K562 (cell line): ENCODE results near the gene MCM9. TPM values are rescaled to one million over a fixed set of nuclear protein-coding genes. Genes with fewer than 3 reads are reported as not detected.
A peak's percentile ranks its signal among the peaks of the same experiment; 100 is the strongest.

Experiments
- BHLHE40 ChIP-seq: IDR thresholded peaks from 2 replicates; pipeline ENCODE4 v1.6.1; 2011; ENCODE audit warnings: low read length, improper control_type of control experiment
- BRD9 ChIP-seq: fragments of 450-650 bp; IDR thresholded peaks from 2 replicates; pipeline ENCODE4 v1.6.1; 2018; ENCODE audit warnings: low read depth; ENCODE audit not compliant: partially characterized antibody
- CREM ChIP-seq: IDR thresholded peaks from 2 replicates; pipeline ENCODE4 v1.6.1; 2014; ENCODE audit warnings: antibody characterized with exemption, low read depth
- EGR1 ChIP-seq: fragments of 450-650 bp; conservative IDR thresholded peaks from 2 replicates; pipeline ENCODE4 v1.6.1; 2017; ENCODE audit warnings: mild to moderate bottlenecking
- EP400 ChIP-seq: fragments of 450-650 bp; IDR thresholded peaks from 2 replicates; pipeline ENCODE4 v1.6.1; 2017; ENCODE audit warnings: antibody characterized with exemption, mild to moderate bottlenecking, moderate library complexity
- HDAC8 ChIP-seq: fragments of 450-650 bp; IDR thresholded peaks from 2 replicates; pipeline ENCODE4 v1.6.1; 2016; ENCODE audit warnings: mild to moderate bottlenecking, missing genetic modification characterization, moderate library complexity, missing compliant biosample characterization
- NCOR1 ChIP-seq: fragments of 450-650 bp; IDR thresholded peaks from 2 replicates; pipeline ENCODE4 v1.6.1; 2016; ENCODE audit warnings: mild to moderate bottlenecking, moderate library complexity
- NFIC ChIP-seq: fragments of 450-650 bp; IDR thresholded peaks from 2 replicates; pipeline ENCODE4 v1.6.1; 2017; ENCODE audit warnings: mild to moderate bottlenecking, inconsistent platforms
- OTX1 ChIP-seq: fragments of 450-650 bp; formaldehyde crosslinking; IDR thresholded peaks from 2 replicates; pipeline ENCODE4 v1.4.0; 2022; ENCODE audit warnings: mild to moderate bottlenecking
- PHF21A ChIP-seq: fragments of 450-650 bp; IDR thresholded peaks from 2 replicates; pipeline ENCODE4 v1.6.1; 2017; ENCODE audit warnings: low read depth, borderline replicate concordance
- PML ChIP-seq: IDR thresholded peaks from 2 replicates; pipeline ENCODE4 v1.6.1; 2012; ENCODE audit warnings: low read length, inconsistent platforms
- POLR2B ChIP-seq: fragments of 450-650 bp; IDR thresholded peaks from 2 replicates; pipeline ENCODE4 v1.6.1; 2018; ENCODE audit warnings: low read depth; ENCODE audit not compliant: partially characterized antibody
- POLR2G ChIP-seq: fragments of 200-400 bp; formaldehyde crosslinking; IDR thresholded peaks from 2 replicates; pipeline ENCODE4 v1.6.1; 2017; ENCODE audit warnings: low read depth, mild to moderate bottlenecking, antibody characterized with exemption, low read length, moderate library complexity
- PURB ChIP-seq: sonication (generic); formaldehyde crosslinking; IDR thresholded peaks from 2 replicates; pipeline ENCODE4 v1.9.0; 2021; ENCODE audit warnings: low read depth, mild to moderate bottlenecking, missing genetic modification reagents
- SP1 ChIP-seq: sonication (generic); formaldehyde crosslinking; IDR thresholded peaks from 2 replicates; pipeline ENCODE4 v1.8.1; 2022; ENCODE audit warnings: mild to moderate bottlenecking, missing genetic modification reagents
- TEAD4 ChIP-seq, 2 experiments: sonication (generic) in 1 of 2; formaldehyde crosslinking in 1 of 2; IDR thresholded peaks; 2 replicates each; pipeline versions ENCODE4 v1.6.1 to v1.8.0; 2012 to 2022; ENCODE audit warnings: borderline replicate concordance in 1 of 2, inconsistent platforms in 1 of 2, low read length in 1 of 2, mild to moderate bottlenecking in 1 of 2, missing genetic modification reagents in 1 of 2
- ZFP36 ChIP-seq: fragments of 150-350 bp; IDR thresholded peaks from 2 replicates; pipeline ENCODE4 v1.6.1; 2018; ENCODE audit warnings: low read length, low read depth; ENCODE audit not compliant: partially characterized antibody
- ZFPM2 ChIP-seq: fragments of 250-450 bp; sonication (Bioruptor Pico); IDR thresholded peaks from 2 replicates; pipeline ENCODE4 v1.5.1; 2022; ENCODE audit warnings: mild to moderate bottlenecking
- ZNF217 ChIP-seq: sonication (generic); formaldehyde crosslinking; IDR thresholded peaks from 2 replicates; pipeline ENCODE4 v1.8.0; 2022; ENCODE audit warnings: mild to moderate bottlenecking, missing genetic modification reagents
- ZNF512 ChIP-seq: IDR thresholded peaks from 2 replicates; pipeline ENCODE4 v1.6.1; 2016; ENCODE audit warnings: missing genetic modification characterization, missing compliant biosample characterization
- ZNF589 ChIP-seq: fragments of 200-800 bp; sonication (Bioruptor generic); IDR thresholded peaks from 2 replicates; pipeline ENCODE4 v1.6.1; 2016; ENCODE audit warnings: low read depth, missing genetic modification characterization, missing compliant biosample characterization
- ZNF785 ChIP-seq: fragments of 250-450 bp; sonication (Bioruptor Pico); IDR thresholded peaks from 2 replicates; pipeline ENCODE4 v1.4.0; 2020; ENCODE audit warnings: mild to moderate bottlenecking
- polyA plus RNA-seq, 8 experiments: library from polyadenylated mRNA; depleted of rRNA in 4 of 8; stranded (reverse) in 5 of 8; unstranded in 3 of 8; fragments of >200 nt; fragmentation: Nextera tagmentation in 2 of 8; fragmentation: Illumina TruSeq in 1 of 8; extraction: Ambion mirVana in 2 of 8; extraction: Trizol in 1 of 8; gene quantifications; 2 replicates each; pipeline versions ENCODE4 v1.2.1 to v1.2.3, GENCODE V29; 2011 to 2014; ENCODE audit warnings: inconsistent platforms in 1 of 8, missing spikeins in 1 of 8
- total RNA-seq, 7 experiments: library from RNA; depleted of rRNA in 6 of 7; stranded (reverse); fragments of >200 nt in 6 of 7; fragmentation: Illumina TruSeq in 2 of 7; extraction: Trizol in 2 of 7; gene quantifications; 2 replicates each; pipeline versions ENCODE4 v1.2.1 to v1.2.3, GENCODE V29; 2011 to 2021; ENCODE audit warnings: low replicate concordance in 1 of 7
- TF ChIP-seq, protein P1 (sequence below), 2 experiments: fragments of 250-450 bp in 1 of 2; fragments of 450-650 bp in 1 of 2; sonication (Bioruptor Pico) in 1 of 2; IDR thresholded peaks; 2 replicates each; pipeline versions ENCODE4 v1.6.1 to v1.8.0; 2016 to 2021; ENCODE audit warnings: mild to moderate bottlenecking in 2 of 2, moderate library complexity in 2 of 2, missing compliant biosample characterization in 1 of 2, missing genetic modification characterization in 1 of 2
- TF ChIP-seq, protein P2 (sequence below): sonication (generic); formaldehyde crosslinking; IDR thresholded peaks from 2 replicates; pipeline ENCODE4 v1.8.1; 2023; ENCODE audit warnings: mild to moderate bottlenecking, missing genetic modification reagents

Gene MCM9
- total and polyA plus RNA-seq, 9 of the 15 experiments (the other 6 are each of a cell fraction or from before 2014, with no cell fraction given): 4.8 to 16.7 (median 11.6) TPM

- TF ChIP-seq, protein P1, sequence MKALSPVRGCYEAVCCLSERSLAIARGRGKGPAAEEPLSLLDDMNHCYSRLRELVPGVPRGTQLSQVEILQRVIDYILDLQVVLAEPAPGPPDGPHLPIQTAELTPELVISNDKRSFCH (CRISPR knock-in tag; IDR thresholded peaks at IDR 0.05): no peak
- TF ChIP-seq, protein P1 (tag; IDR thresholded peaks at IDR 0.05): peak; percentile 82
- TF ChIP-seq ZNF589: peak; percentile 77
- peak; percentile 85 for TF ChIP-seq EGR1
- TF ChIP-seq POLR2G: peak; percentile 95
- TF ChIP-seq ZFP36: no peak
- 0 out of 2 replicates have a peak, but pooled peaks have one; percentile 18 for TF ChIP-seq NCOR1
- peak; percentile 48; the same call in 1 of the 2 replicates for TF ChIP-seq TEAD4 (IDR thresholded peaks at IDR 0.05; ENCODE audit: low read length)
- TF ChIP-seq TEAD4 (CRISPR knock-in tag; IDR thresholded peaks at IDR 0.05; ENCODE audit: borderline replicate concordance): no peak
- no peak for TF ChIP-seq ZNF785 (CRISPR knock-in tag)
- TF ChIP-seq ZNF512: no peak
- peak; percentile 23; the same call in 1 of the 2 replicates for TF ChIP-seq BHLHE40
- TF ChIP-seq ZNF217 (CRISPR knock-in tag): no peak
- peak; percentile 67 for TF ChIP-seq BRD9
- TF ChIP-seq PHF21A: no peak
- TF ChIP-seq CREM: peak; percentile 72
- peak; percentile 90 for TF ChIP-seq PML
- TF ChIP-seq, protein P2, sequence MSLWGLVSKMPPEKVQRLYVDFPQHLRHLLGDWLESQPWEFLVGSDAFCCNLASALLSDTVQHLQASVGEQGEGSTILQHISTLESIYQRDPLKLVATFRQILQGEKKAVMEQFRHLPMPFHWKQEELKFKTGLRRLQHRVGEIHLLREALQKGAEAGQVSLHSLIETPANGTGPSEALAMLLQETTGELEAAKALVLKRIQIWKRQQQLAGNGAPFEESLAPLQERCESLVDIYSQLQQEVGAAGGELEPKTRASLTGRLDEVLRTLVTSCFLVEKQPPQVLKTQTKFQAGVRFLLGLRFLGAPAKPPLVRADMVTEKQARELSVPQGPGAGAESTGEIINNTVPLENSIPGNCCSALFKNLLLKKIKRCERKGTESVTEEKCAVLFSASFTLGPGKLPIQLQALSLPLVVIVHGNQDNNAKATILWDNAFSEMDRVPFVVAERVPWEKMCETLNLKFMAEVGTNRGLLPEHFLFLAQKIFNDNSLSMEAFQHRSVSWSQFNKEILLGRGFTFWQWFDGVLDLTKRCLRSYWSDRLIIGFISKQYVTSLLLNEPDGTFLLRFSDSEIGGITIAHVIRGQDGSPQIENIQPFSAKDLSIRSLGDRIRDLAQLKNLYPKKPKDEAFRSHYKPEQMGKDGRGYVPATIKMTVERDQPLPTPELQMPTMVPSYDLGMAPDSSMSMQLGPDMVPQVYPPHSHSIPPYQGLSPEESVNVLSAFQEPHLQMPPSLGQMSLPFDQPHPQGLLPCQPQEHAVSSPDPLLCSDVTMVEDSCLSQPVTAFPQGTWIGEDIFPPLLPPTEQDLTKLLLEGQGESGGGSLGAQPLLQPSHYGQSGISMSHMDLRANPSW (CRISPR knock-in tag): peak; percentile 64; the same call in 1 of the 2 replicates
- 0 out of 2 replicates have a peak, but pooled peaks have one; percentile 53 for TF ChIP-seq OTX1 (CRISPR knock-in tag)
- TF ChIP-seq POLR2B: peak; percentile 72
- no peak for TF ChIP-seq PURB (CRISPR knock-in tag)
- TF ChIP-seq SP1 (CRISPR knock-in tag): peak; percentile 73
- peak; percentile 59; the same call in 1 of the 2 replicates for TF ChIP-seq HDAC8 (tag)
- TF ChIP-seq ZFPM2 (CRISPR knock-in tag): 0 out of 2 replicates have a peak, but pooled peaks have one; percentile 17
- TF ChIP-seq EP400: peak; percentile 84
- TF ChIP-seq NFIC: peak; percentile 28
Measured at GRCh38 chr6:118934461-118935330, at the start of gene MCM9 (continued).
